ENCODE measurements around the gene KRT83.

Gene KRT83

DNA sequence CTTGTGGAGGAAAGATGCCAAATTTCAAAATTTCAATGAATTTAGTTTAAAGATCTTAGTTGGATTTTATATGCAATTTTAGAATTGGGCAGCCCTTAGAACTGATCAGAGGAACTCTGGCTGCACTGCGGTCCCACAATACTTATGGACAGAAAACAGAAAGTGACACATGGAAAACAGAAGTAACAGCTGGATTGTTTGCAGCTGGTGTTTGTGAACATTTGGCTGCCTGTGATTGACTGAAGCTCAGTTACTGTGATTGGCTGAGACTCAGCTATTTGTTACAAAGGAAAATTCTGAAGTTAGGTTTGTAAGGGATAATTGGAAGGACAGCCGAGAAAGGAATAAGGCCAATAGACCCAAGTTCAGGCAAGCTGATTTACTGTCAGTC is 56.8 kb downstream of the KRT83 start:
- H3K27me3 ChIP-seq (ENCODE audit: low read depth, low read length): no peaks in the 10 kb centered on the region; the same call in 1 of the 2 replicates
- H3K27ac ChIP-seq (ENCODE audit: low read length): no peak overlapping the region
- H3K4me1 ChIP-seq (ENCODE audit: low read length): no peaks in the 10 kb centered on the region
- H2AFZ ChIP-seq (ENCODE audit: low read depth, low read length): no peak overlapping the region
- no peaks in the 10 kb centered on the region for H4K20me1 ChIP-seq (ENCODE audit: insufficient read depth, low read length)
- H3K4me3 ChIP-seq (ENCODE audit: low read length): no peak overlapping the region
- TF ChIP-seq, protein P1, sequence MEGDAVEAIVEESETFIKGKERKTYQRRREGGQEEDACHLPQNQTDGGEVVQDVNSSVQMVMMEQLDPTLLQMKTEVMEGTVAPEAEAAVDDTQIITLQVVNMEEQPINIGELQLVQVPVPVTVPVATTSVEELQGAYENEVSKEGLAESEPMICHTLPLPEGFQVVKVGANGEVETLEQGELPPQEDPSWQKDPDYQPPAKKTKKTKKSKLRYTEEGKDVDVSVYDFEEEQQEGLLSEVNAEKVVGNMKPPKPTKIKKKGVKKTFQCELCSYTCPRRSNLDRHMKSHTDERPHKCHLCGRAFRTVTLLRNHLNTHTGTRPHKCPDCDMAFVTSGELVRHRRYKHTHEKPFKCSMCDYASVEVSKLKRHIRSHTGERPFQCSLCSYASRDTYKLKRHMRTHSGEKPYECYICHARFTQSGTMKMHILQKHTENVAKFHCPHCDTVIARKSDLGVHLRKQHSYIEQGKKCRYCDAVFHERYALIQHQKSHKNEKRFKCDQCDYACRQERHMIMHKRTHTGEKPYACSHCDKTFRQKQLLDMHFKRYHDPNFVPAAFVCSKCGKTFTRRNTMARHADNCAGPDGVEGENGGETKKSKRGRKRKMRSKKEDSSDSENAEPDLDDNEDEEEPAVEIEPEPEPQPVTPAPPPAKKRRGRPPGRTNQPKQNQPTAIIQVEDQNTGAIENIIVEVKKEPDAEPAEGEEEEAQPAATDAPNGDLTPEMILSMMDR (IDR thresholded peaks at IDR 0.05; ENCODE audit: low read depth, low read length): no peak
- TF ChIP-seq EZH2phosphoT487 (IDR thresholded peaks at IDR 0.05; ENCODE audit: low read depth): no peak
- H3K9me3 ChIP-seq (ENCODE audit: insufficient read depth, low read length): no peaks in the 10 kb centered on the region
- no peaks in the 10 kb centered on the region for H3K36me3 ChIP-seq (replicated peaks; ENCODE audit: low read depth, low read length)
- no peak overlapping the region for H3K9ac ChIP-seq (ENCODE audit: low read length)
- no peak overlapping the region for H3K4me2 ChIP-seq (ENCODE audit: low read length)
- no peaks in the 10 kb centered on the region for H3K79me2 ChIP-seq (ENCODE audit: low read length)
